CD4-positive, alpha-beta T cell treated with Interleukin-12 subunit alpha and Interleukin-12 subunit beta, for 1 hour (primary cell): ENCODE results near the gene MFAP1.
"Not testable (repeated sequence)": the region's sequence is repeated elsewhere in the genome, so short reads cannot be mapped to it uniquely, and the experiment has no call there.

Source experiments
- DNase-seq: peaks from one replicate; pipeline ENCODE4 v3.0.0-alpha.2; 2020

Gene MFAP1

DNA sequence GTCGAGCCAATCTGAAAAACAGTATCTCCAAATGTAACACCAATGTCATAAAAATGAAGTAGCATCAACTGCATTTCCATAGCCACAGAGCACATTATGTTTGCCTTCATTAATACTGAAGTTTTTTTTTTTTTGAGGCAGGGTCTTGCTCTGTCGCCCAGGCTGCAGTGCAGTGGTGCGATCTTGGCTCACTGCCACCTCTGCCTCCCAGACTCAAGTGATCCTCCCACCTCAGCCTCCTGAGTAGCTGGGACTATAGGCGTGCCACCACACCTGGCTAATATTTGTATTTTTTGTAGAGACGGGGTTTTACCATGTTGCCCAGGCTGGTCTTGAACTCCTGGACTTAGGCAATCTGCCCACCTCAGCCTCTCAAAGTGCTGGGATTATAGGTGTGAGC lies 9.4 kb downstream of the MFAP1 start:
- DNase-seq = not testable (repeated sequence)

DNA sequence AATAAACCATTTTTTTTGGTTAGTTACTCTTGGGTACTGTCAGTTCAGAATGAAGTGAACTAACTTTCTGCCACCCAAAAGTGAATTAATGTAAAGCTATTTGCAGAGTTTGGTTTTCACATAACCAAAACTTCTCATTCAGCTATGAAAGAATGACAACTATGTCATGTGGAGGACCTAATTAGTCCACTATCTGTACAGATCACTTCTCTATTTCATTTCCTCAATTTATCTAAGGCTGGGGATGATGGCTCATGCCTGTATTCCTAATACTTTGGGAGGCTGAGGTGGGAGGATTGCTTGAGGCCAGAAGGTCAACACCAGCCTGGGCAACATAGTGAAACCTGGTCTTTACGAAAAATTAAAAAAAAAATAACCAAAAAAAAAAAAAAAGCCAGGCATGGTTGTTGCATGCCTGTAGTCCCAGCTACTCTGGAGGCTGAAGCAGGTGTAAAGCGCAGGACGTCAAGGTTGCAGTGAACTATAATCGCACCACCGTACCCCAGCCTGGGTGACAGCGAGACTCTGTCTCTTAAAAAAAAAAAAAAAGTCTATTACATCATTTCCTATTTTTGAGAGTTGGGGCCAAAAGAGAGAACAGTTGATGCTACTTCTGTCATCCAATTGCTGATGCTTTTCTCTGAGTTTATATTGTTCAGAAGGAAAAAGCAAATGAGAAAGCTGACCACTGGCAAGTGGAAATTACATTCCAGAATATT lies 15.4 kb downstream of the MFAP1 start:
- DNase-seq = no peak

DNA sequence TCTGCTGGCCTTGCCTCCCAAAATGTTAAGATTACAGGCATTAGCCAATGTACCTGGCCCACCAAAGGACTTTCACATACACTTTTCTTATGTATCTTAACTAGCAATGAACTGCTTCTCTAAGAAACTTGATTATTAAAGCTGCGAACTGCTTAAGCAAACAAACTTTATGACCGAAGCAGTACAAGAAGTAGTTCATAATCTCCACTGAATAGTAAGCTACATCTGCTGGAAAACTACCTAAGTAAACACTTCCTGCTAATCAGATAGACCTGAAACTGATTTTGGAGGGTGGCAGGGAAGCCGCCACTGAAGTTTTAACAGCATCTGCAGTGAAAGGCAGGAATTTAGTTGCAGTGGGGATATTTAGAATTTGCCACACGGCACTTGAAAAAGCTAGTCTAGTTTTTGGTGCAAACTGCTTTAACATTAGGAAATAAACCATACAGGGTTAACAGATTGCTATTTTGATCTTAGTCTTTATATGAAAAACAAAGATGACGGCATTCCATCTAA lies 16.0 kb downstream of the MFAP1 start:
- DNase-seq = no peak

DNA sequence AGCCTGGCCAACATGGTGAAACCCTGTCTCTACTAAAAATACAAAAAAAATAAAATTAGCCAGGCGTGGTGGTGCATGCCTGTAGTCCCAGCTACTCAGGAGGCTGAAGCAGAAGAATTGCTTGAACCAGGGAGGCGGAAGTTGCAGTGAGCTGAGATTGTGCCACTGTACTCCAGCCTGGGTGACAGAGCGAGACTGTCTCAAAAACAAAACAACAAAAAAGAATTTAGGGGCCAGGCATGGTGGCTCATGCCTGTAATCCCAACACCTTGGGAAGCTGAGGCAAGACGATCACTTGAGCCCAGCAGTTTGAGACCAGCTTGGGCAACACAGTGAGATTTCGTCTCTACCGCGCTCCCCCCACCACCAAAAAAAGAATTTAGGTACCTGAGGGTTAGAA lies 21.8 kb downstream of the MFAP1 start:
- not testable (repeated sequence) for DNase-seq

GRCh38 chr15:43800286-43801141 lies 24.0 kb downstream of the MFAP1 start, which contains the start of gene HYPK:
Gene HYPK, plus strand, starts transcription at chr15:43800599. Its CDS starts 24 bp downstream, at chr15:43800623.
- DNase-seq = peak; percentile 95

DNA sequence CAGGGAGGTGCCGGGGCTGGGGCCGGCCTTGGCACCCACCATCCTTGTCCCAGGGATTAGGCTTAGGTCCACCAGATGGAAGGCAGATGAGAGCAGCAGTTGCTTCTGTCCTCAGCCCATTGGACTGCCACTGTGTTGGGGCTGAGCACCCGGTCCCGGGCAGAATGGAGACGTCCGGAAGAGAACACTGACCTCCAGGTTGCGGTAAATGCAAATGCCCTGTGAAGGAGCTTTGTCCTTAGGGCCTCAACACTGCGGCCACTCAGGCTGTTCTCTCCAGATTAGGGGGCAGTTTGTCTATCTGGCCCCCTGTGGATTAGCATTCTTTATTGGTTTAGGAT lies 24.6 kb downstream of the MFAP1 start, which contains the start of gene SERINC4:
Gene SERINC4 (minus strand): TSS at position 276 of the 341 bp plus-strand sequence. CDS start 234 bp downstream, at position 42.
- no peak for DNase-seq

DNA sequence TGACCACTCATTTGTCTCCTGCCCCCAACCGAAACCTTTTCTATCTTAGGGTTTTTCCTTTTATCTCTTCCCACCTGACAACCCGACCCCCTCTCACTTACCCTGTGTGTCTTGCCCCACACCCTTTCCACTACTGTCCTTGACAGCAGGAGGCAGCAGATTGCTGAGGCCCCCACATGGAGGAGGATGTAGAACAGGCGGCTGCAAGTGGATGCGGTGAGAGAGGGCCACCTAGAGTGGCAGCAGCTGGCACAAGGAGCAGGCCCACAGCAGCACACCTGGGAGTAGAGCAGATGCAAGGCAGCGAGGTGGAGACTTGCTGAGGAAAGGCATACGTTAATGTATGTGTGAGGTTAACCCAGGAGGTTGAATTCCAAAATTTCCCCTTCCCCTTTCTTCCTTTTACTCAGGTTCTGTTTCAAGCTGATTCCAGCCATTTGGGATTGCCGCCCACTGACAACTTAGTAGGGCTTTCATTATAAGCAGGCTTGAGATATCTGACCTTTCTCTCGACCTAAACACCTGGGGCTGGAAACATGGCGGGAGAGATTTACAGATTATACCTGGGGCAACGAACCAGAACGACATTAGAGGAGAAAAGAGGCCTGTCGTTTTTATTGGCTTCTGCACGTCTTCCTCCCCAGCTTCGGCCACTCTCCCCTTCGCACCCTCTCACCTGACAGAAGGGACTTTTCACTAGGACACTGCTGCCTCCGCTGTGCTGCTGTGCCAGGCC lies 25.1 kb downstream of the MFAP1 start:
- no peak for DNase-seq

DNA sequence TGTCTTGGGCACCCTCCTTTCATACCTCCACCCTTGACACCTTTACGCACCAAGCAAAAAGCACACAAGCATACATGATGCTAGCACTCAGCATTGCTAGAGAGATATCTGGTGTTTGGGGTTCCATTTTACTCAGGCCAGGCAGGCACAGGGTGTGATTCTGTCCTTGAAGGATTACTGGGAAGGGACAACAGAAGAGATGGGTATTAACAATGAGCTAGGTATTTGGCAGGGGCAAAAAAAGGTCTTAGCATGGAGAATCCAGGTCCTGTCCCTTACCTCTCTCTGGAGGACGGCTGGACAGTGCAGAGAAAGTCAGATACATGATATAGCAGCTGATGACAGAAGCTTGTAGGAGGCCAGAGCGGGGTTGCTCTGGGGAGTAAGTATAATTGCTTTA lies 27.9 kb downstream of the MFAP1 start:
- no peak for DNase-seq

GRCh38 chr15:43795997-43796396 lies 28.5 kb downstream of the MFAP1 start:
- DNase-seq = no peak

DNA sequence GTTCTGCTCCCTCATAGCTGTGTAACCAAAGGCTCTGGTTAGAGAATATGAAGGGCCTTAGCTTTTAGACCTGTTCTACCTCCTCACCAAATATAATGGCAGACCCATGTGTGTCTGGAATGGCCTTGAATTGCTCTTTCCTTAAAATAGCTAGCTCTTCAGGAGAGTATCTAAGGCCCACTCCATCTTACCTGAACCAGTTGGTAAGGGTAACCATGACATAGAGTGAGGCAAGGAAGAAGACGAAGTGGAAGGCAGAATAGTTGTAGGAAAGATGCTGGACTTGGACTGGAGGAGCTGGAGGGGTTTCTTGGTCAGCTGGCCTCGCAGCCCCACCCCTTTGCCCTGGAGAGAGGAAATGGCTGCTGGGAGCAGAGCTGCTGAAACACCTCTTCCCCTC lies 29.3 kb downstream of the MFAP1 start:
- no peak for DNase-seq

GRCh38 chr15:43794269-43795037 lies 30.0 kb downstream of the MFAP1 start:
- no peak for DNase-seq

GRCh38 chr15:43793647-43794046 lies 30.8 kb downstream of the MFAP1 start:
- DNase-seq = no peak

DNA sequence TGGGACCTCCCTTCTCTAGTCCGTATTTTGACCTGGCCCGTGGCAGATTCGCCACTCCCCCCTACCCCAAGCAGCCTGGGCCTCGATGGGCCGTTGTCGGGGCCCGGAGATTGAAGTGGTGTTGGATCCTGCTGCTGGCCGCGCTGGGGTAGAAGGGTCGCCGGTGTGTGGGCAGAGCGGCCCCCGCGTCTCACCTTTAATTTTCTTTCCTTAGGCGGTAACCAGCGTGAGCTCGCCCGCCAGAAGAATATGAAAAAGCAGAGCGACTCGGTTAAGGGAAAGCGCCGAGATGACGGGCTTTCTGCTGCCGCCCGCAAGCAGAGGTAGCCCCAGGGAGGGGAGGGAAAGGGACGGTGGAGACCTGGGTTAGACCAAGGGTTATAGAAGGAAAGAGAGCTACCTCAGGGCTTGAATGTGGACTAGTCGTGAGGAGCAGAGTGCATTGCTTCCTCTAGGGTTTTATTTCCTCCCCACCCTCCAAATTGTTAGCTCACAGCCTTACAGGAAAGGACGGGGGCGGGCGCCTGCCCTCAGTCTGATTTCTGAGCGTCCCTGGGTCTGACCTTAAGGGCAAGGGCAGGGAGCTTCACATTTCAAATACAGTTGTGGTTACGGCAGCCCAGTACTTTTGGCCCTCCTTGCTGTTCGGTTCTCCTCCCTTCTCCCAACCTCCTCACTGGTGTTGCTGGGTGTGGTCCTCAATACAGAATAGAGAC lies 31.6 kb downstream of the MFAP1 start:
- peak; percentile 53 for DNase-seq

GRCh38 chr15:43791993-43792760 lies 32.3 kb downstream of the MFAP1 start, which contains the start of gene SERF2:
Gene SERF2, plus strand, starts transcription at chr15:43792320. Its CDS starts 57 bp downstream, at chr15:43792377.
- DNase-seq = peak; percentile 100

DNA sequence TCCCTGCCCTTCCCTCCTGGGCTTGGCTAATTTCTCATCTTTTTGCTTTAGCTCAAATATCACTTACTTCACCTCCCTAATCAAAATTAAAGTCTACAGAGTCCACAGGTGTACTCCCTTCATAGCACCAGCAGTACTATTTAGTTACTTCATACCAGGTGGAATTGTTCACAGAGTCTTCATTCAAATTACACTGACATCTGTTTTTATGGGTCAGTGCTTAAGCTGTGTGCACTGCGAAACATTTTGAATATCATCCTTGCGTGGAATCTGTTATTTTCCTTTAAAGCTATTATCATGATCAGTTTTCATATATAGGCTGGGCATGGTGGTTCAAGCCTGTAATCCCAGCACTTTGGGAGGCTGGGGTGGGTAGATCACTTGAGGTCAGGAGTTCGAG lies 35.1 kb downstream of the MFAP1 start:
- no peak for DNase-seq

- DNase-seq = no peak
These were observed 45.5 kb downstream of the MFAP1 start for GRCh38 chr15:43779016-43779415.

GRCh38 chr15:43777267-43777914 lies 47.1 kb downstream of the MFAP1 start:
- DNase-seq = peak; percentile 87

- DNase-seq = peak; percentile 80
These were observed 47.7 kb downstream of the MFAP1 start, which contains the start of gene ELL3 for GRCh38 chr15:43776718-43777266. Gene ELL3, minus strand, starts transcription at chr15:43776966. Its CDS starts 65 bp downstream, at chr15:43776901.

DNA sequence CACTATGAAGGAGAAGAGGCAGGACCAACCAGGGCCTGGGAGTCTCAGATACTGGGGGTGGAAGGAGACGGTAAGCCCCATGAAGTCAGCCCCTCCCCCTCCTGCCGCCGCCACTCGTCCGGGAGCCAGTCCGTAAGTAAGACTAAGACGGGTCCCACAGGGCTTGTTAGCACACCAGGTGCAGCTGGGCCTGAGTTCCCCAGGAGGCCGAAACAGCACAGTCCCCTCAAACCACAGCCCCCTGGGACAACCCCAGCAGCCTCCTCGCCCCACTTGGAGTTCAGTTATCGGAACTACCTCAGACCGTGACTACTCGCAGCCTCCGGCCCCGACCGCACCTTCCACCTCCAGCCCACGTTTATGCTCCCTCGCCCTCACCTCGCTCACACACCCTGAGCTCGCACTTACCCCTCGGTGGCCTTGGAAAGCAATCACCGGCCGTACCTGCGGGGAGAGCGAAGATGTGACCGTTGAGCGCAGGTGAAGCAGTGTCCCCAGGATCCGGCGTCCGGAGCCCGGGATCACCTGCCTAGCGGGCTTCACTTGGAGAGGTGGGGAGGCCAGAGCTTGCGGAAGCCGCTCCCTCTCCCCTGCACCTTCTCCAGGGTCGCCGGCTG lies 48.3 kb downstream of the MFAP1 start:
- peak; percentile 26 for DNase-seq
